ENCODE measurements around the gene WDR11.

GRCh38 chr10:120819366-120819765 is 31.8 kb upstream of the WDR11 start:
- TF ChIP-seq CTCF (IDR thresholded peaks at IDR 0.05): no peak
- TF ChIP-seq POLR2A (IDR thresholded peaks at IDR 0.05): no peak

Measured in right lobe of liver (tissue), 4 donors.